Type B pancreatic cell (in vitro differentiated cells): Measurements from ENCODE around the gene PRKAG1. TPM values are rescaled to one million over a fixed set of nuclear protein-coding genes. Genes with fewer than 3 reads are reported as not detected.

Experiments
- DNase-seq: peaks from one replicate; pipeline ENCODE4 v3.0.0; 2021; ENCODE audit warnings: mixed read lengths; ENCODE audit not compliant: unreplicated experiment; ENCODE audit errors: extremely low spot score
- H3K27ac Mint-ChIP-seq: 2 replicates; pipeline ENCODE4 v1.8.0; 2021; ENCODE audit warnings: mild to moderate bottlenecking, mixed read lengths
- H3K27me3 Mint-ChIP-seq: 2 replicates; pipeline ENCODE4 v1.8.0; 2021; ENCODE audit warnings: mixed read lengths
- H3K36me3 Mint-ChIP-seq: 2 replicates; pipeline ENCODE4 v1.8.0; 2021; ENCODE audit warnings: mixed read lengths
- H3K4me1 Mint-ChIP-seq: one replicate; pipeline ENCODE4 v1.8.0; 2021; ENCODE audit warnings: mixed read lengths; ENCODE audit not compliant: unreplicated experiment
- H3K4me3 Mint-ChIP-seq: 2 replicates; pipeline ENCODE4 v1.8.0; 2021; ENCODE audit warnings: mild to moderate bottlenecking, mixed read lengths
- H3K9me3 Mint-ChIP-seq: 2 replicates; pipeline ENCODE4 v1.8.0; 2021; ENCODE audit warnings: mixed read lengths
- CTCF ChIP-seq: fragments of 200-600 bp; sonication (generic); conservative IDR thresholded peaks from 2 replicates; pipeline ENCODE4 v1.5.0; 2021; ENCODE audit warnings: antibody characterized with exemption, mild to moderate bottlenecking
- total RNA-seq: library from RNA; stranded (reverse); gene quantifications from 2 replicates; pipeline ENCODE4 v1.2.1, GENCODE V29; 2021; ENCODE audit warnings: low replicate concordance

The PRKAG1 gene
- total RNA-seq, 1 donor from 2014 or later = 58.7 TPM

- Mint-ChIP-seq H3K4me3 (peak overlapping the region; percentile 78), H3K27me3 (peaks cover 97% of the 10 kb centered on the region), H3K27ac (peak overlapping the region; percentile 66), H3K4me1 (peaks cover 8% of the 10 kb centered on the region), H3K9me3 (no peaks in the 10 kb centered on the region), H3K36me3 (no peaks in the 10 kb centered on the region)
- peak; percentile 17 for TF ChIP-seq CTCF
- DNase-seq = no peak
These were observed 38.1 kb downstream of the PRKAG1 start for GRCh38 chr12:48980389-48980952.

GRCh38 chr12:48979602-48980388 lies 38.8 kb downstream of the PRKAG1 start:
- H3K27ac Mint-ChIP-seq = no peak overlapping the region
- no peak for DNase-seq
- H3K27me3 Mint-ChIP-seq = peaks cover 97% of the 10 kb centered on the region
- no peak for TF ChIP-seq CTCF
- peak overlapping the region; percentile 78 for H3K4me3 Mint-ChIP-seq
- H3K4me1 Mint-ChIP-seq = peaks cover 8% of the 10 kb centered on the region
- H3K36me3 Mint-ChIP-seq = no peaks in the 10 kb centered on the region
- H3K9me3 Mint-ChIP-seq = no peaks in the 10 kb centered on the region

- Mint-ChIP-seq H3K9me3 (no peaks in the 10 kb centered on the region), H3K27ac (peak overlapping the region; percentile 23), H3K36me3 (no peaks in the 10 kb centered on the region), H3K27me3 (peaks cover 97% of the 10 kb centered on the region), H3K4me1 (peaks cover 8% of the 10 kb centered on the region), H3K4me3 (peak overlapping the region; percentile 78)
- no peak for DNase-seq
- no peak for TF ChIP-seq CTCF
These were observed 39.6 kb downstream of the PRKAG1 start for GRCh38 chr12:48978741-48979601.

GRCh38 chr12:48978291-48978740 lies 40.3 kb downstream of the PRKAG1 start, which contains the start of gene WNT1:
Gene WNT1, plus strand, starts transcription at chr12:48978322. Its CDS starts 329 bp downstream, at chr12:48978651.
- no peak for DNase-seq
- peaks cover 97% of the 10 kb centered on the region for H3K27me3 Mint-ChIP-seq
- no peaks in the 10 kb centered on the region for H3K36me3 Mint-ChIP-seq
- TF ChIP-seq CTCF = peak; percentile 63
- peak within 1 kb of the TSS; percentile 78 for H3K4me3 Mint-ChIP-seq
- peaks cover 8% of the 10 kb centered on the region for H3K4me1 Mint-ChIP-seq
- H3K9me3 Mint-ChIP-seq = no peaks in the 10 kb centered on the region
- H3K27ac Mint-ChIP-seq = peak within 1 kb of the TSS; percentile 59
